Eye (tissue), 1 donor: ENCODE data around the gene CALY.
A peak's percentile ranks its signal among the peaks of the same experiment; 100 is the strongest.

Experiments
- DNase-seq: peaks from one replicate; pipeline ENCODE4 v3.0.0-alpha.2; 2015

CALY gene

DNA sequence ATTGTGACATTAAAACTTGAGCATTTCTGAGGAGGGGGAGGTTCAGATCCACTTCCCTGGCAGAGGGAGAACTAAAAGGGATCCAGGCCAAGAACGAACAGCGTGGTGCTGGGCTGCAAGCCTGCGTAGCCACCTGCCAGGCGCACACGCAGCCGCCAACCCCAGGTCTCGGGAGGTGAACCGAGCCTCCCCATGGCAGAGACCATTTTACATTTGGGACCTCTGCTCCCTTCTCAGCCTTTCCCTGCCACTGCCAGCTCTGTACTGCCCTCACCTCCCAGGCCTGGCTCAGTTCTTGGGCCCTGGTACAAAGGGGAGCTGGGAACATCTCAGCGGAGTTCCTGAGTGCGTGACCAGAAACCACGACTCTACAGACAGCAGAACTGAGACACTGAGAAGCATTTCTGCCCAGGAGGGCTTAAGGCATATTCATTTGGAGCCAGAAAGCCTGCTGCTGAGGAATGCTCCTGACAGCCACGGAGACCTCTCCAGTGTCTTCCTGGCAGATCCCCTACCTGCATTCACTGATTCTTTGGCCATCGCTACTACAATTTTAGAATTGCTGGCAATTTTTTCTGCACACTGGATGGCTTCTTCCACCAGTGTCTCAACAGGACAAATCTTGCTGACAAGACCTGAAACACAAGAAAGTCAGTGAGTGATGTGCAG lies 28.9 kb upstream of the CALY start:
- DNase-seq = no peak

DNA sequence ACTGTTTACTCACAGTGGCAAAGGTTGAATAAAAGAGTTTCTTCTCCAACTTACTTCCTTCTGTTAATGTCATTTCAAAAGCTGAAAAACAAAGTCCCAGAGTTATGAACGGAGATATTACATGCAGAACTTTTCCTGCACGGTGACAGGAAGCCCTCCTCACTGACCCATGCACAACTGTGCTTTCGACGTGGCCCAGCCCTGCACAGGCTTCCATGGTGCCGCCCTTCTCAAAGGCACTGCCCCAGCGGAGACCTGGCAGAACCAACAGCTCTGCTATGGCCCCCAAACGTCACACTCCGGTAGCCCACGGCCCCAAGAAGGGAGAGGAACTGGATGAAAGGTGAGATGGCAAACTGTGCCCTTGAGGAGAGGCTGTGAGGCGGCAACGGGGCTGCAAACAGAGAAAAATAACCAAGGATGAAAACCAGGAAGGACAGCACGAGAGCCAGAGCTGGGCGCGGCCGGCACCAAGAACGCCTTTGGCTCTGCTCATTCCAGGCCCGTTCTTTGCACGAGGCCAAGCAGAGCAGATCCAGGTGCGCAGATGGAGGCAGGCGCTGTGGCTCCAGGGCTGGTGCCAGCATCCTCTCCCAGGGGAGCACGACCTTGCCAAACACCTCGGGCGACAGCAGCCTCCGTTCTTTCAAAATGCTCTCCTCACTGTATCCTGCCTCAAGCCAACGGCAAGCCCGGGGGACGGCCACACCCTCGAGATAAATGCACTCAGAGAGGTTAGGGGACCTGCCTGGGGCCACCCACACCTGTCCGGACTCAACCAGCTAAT lies 28.1 kb upstream of the CALY start:
- no peak for DNase-seq

GRCh38 chr10:133362846-133363245 lies 26.1 kb upstream of the CALY start:
- DNase-seq = no peak

- no peak for DNase-seq
Observed at GRCh38 chr10:133361773-133362441, 25.2 kb upstream of the CALY start.

DNA sequence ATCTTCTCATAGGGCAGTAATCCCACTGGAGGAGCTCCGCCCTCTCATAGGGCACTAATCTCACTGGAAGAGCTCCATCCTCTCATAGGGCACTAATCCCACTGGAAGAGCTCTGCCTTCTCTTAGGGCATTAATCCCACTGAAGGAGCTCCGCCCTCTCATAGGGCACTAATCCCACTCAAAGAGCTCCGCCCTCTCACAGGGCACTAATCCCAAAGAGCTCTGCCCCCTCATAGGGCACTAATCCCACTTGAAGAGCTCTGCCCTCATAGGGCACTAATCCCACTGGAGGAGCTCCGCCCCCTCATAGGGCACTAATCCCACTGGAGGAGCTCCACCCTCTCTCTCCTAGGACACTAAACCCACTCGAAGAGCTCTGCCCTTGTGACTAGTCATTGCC lies 24.5 kb upstream of the CALY start:
- no peak for DNase-seq

DNA sequence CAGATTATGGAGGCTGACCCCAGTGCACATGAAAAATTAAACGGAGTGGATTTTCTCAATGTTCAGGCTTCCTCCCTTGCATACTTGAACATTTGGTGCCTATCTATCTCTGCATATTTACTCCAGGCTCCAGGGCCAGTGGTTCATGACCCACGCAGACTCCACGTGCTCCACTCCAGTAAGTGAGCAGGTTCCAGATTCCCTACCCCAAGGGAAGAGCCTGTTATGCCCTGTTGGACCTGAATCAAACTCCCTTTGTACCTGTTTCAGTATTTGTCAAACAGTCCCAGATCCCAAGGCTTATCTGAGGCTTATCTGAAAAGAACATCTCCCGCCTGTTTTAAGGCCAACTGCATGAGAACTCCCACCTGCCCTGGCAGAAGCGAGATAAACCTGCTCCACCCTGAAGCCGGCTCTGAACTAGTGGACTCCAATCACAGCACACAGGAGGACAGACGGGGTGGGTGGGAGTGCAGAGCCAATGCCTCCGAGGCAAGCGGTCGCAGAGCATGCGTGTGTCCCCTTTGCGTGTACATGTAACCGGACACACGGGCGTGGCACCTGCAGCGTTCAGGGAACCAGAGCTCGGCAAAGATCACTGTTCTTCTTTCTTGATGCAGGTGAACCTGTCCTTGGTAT lies 23.4 kb upstream of the CALY start:
- DNase-seq = no peak

GRCh38 chr10:133359554-133359971 lies 22.9 kb upstream of the CALY start:
- DNase-seq = no peak

DNA sequence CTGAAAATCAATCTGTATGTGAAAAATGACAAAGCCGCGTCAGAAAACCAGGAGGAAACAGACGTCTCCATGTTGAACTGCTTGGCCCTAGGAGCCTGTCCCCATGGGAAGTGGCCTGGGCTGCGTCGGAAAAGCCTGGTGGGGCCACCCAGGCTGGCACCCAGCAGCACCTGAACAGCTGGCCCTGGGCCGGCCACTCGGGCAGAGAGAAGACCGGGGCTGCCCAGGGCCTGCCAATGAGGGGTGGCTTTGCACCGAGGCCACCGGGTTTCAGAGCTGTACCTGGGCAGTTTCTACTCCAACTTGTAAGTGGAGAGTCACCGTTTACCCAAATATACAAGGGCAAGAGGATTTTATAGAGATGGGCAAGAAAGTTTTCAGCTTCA lies 22.2 kb upstream of the CALY start:
- no peak for DNase-seq

DNA sequence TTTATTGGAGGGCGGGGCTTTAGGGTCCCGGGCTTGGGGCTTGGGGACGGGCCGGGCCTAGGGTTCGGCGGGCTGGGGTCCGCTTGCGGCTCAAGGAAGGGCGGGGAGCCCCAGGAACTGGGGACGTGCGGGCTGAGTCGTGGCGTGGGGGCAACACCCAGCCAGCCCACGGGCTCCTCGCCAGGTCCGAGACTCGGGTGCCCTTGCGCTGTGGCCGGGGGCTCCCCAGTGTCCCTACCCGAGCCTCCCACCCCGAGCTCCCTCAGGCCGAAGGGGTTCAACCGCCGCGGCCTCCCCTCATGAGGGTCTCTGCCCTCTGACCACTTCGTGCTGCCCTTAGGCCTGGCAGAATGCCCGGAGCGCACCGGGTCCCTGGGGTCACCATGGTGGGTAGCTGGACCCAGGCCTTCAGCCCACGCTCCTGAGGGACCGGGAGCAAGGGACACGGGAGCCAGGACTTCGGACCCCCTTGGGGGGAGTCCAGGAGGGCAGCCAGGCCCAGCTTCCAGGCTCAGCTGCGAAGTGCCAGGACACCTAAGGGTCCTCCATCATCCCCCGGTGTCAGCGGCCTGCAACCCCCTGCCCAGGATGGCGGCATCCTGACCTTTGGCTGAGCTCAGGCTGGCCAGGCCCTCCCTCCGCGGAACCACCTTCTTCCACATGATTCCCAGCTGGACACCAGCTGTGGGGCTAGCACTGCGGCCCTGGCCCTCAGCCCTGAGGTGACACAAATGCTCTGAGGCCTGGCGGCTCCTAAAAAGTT lies 21.6 kb upstream of the CALY start:
- no peak for DNase-seq

GRCh38 chr10:133357285-133358161 lies 20.8 kb upstream of the CALY start, which contains the start of gene FUOM:
TSS of gene FUOM (minus strand) at chr10:133358019. CDS start at chr10:133358007, 12 bp downstream.
- DNase-seq = peak; percentile 88

GRCh38 chr10:133356549-133357284 lies 20.0 kb upstream of the CALY start:
- DNase-seq = no peak

DNA sequence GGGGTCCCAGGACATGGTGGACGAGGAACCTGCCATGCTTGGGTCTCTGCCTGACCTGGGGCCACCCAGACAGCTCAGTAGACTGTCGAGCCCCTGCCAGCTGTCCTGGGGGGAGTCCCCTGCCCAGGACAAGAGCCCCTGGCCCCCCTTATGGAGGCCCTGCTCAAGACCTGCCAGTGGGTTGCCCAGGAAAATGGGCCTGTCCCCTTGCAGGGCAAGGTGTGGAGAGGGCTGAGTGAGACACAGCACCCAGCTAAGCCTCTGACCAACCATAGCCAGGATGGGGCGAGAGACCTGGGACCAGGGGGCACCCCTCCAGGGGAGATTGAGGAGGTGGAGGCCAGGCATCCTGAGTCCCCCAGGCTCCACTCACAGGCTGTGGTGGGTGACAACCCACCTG lies 19.3 kb upstream of the CALY start:
- DNase-seq = no peak

DNA sequence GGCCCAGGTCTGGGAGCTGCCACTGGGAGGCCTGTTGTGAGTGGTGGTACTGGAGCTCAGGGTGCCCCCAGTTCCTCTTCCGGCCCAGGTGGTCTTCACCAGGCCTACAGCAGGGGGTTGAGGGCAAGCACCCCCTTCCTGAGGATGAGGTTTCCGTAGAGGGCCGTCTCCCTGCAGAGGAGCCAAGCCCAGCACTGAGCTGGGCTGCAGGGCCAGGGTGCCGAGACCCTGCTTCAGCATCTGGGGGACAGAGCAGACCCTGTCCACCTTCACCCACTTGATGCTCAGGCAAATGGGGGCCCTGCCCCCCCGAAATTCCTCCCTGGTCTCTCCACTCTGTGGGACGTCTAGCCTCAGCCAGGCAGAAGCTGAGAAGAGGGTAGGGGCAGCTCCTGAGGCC lies 18.6 kb upstream of the CALY start:
- no peak for DNase-seq

- DNase-seq = no peak
Observed at GRCh38 chr10:133354672-133355240, 18.1 kb upstream of the CALY start.

DNA sequence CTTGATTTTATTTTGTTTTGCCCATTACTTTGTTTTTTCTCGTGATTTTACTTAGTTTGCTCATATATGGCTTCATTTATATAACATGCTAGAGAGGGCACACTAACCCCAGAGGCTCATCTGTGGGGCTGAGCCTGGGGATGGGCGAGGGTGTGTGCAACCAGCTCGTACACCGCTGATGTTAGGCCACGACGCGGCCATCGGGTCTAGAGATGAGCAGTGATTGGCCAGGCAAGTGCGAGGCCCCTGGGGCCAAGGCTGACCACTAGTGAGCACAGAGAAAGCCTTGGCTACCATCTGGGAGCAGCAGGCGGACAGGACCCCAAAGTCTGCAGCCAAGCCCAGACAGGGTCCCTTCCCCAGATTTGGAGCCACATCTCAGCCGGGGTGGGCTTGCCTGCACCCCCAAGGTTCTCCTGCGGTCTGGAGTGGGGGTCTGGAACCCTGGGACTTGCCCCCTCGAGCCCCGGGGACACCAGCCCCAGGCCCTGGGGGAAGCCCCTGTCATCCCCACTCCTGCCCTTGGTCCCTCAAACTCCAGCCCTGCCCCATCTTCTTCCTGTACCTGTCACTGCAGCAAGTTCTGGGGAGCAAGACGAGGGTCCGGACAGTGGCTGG lies 17.4 kb upstream of the CALY start:
- DNase-seq = no peak

- DNase-seq = no peak
Observed at GRCh38 chr10:133353202-133353959, 16.7 kb upstream of the CALY start.

DNA sequence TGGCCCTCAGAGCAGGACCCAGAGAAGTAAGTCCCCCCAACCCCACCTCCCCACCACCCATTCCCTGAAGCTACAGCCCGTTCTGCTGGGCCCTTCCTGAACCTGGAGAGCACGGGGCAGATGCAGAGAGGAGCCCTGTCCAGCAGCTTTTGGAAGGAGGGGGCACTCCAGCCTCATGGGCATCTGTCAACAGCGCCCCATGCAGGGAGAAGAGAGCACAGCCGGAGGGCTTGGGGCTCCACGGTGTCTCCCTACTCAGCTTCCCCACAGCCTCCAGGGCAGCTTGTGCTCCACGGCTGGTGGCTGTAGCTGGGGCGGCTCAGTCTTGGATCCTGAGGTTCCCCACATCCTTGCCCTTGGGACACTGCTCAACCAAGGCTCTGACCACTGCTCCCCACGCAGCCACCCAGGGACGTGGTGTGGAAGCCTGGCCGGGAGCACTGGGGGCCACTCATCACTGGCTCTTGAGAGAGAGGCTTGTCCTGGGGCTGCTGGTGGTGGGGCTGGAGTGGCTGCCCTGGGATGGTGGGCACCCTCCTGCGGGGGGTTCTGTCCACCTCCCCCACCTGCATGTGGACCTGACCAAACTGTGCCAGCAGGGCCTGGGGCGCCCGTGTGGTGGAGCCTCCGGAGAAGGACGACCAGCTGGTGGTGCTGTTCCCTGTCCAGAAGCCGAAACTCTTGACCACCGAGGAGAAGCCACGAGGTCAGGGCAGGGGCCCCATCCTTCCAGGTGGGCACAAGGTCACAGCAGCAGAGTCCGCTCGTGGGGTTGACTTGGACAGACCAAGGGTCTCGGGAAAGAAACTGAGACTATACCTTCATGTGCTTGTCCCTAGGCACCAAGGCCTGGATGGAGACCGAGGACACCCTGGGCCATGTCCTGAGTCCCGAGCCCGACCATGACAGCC lies 15.0 kb upstream of the CALY start:
- no peak for DNase-seq

GRCh38 chr10:133350950-133351329 lies 14.2 kb upstream of the CALY start:
- no peak for DNase-seq
